ENCODE data around the gene SRXN1.

SRXN1 gene

GRCh38 chr20:668050-668449, 15.1 kb upstream of the SRXN1 start:
- TF ChIP-seq POLR2AphosphoS5 (IDR thresholded peaks at IDR 0.05; ENCODE audit: low read depth, low read length) (no peak), REST (IDR thresholded peaks at IDR 0.05; ENCODE audit: insufficient read depth in 1 of 2, low read depth in 2 of 2, low read length in 2 of 2) (no peak), FOXP2 (optimal IDR thresholded peaks at IDR 0.05; ENCODE audit: borderline replicate concordance, extremely low read depth, extremely low read length, insufficient read depth) (no peak), SIN3A (IDR thresholded peaks at IDR 0.05; ENCODE audit: borderline replicate concordance, insufficient read depth, low read length) (no peak), TAF1 (IDR thresholded peaks at IDR 0.05; ENCODE audit: borderline replicate concordance, insufficient read depth, low read length) (no peak)

- TF ChIP-seq POLR2AphosphoS5 (IDR thresholded peaks at IDR 0.05; ENCODE audit: low read depth, low read length) (no peak), REST (IDR thresholded peaks at IDR 0.05; ENCODE audit: insufficient read depth in 1 of 2, low read depth in 2 of 2, low read length in 2 of 2) (no peak), SIN3A (IDR thresholded peaks at IDR 0.05; ENCODE audit: borderline replicate concordance, insufficient read depth, low read length) (no peak), FOXP2 (optimal IDR thresholded peaks at IDR 0.05; ENCODE audit: borderline replicate concordance, extremely low read depth, extremely low read length, insufficient read depth) (no peak)
Observed at GRCh38 chr20:667351-668034, 14.5 kb upstream of the SRXN1 start.

- no peak for TF ChIP-seq FOXP2 (optimal IDR thresholded peaks at IDR 0.05; ENCODE audit: borderline replicate concordance, extremely low read depth, extremely low read length, insufficient read depth)
- no peak for TF ChIP-seq TAF1 (IDR thresholded peaks at IDR 0.05; ENCODE audit: borderline replicate concordance, insufficient read depth, low read length)
- TF ChIP-seq SIN3A (IDR thresholded peaks at IDR 0.05; ENCODE audit: borderline replicate concordance, insufficient read depth, low read length) = no peak
- no peak for TF ChIP-seq REST (IDR thresholded peaks at IDR 0.05; ENCODE audit: insufficient read depth in 1 of 2, low read depth in 2 of 2, low read length in 2 of 2)
- TF ChIP-seq POLR2AphosphoS5 (IDR thresholded peaks at IDR 0.05; ENCODE audit: low read depth, low read length) = no peak
Observed at GRCh38 chr20:666877-667276, 13.9 kb upstream of the SRXN1 start.

- TF ChIP-seq POLR2AphosphoS5 (IDR thresholded peaks at IDR 0.05; ENCODE audit: low read depth, low read length) = no peak
- no peak for TF ChIP-seq SIN3A (IDR thresholded peaks at IDR 0.05; ENCODE audit: borderline replicate concordance, insufficient read depth, low read length)
- TF ChIP-seq TAF1 (IDR thresholded peaks at IDR 0.05; ENCODE audit: borderline replicate concordance, insufficient read depth, low read length) = no peak
- no peak for TF ChIP-seq REST (IDR thresholded peaks at IDR 0.05; ENCODE audit: insufficient read depth in 1 of 2, low read depth in 2 of 2, low read length in 2 of 2)
- TF ChIP-seq FOXP2 (optimal IDR thresholded peaks at IDR 0.05; ENCODE audit: borderline replicate concordance, extremely low read depth, extremely low read length, insufficient read depth) = no peak
Observed at GRCh38 chr20:665276-665675, 12.3 kb upstream of the SRXN1 start.
